Femur (tissue), 1 donor: ENCODE results near the gene CELSR1.
A peak's percentile ranks its signal among the peaks of the same experiment; 100 is the strongest.

Experiments used
- DNase-seq: peaks from one replicate; pipeline ENCODE4 v3.0.0-alpha.2; 2017

The CELSR1 gene

DNA sequence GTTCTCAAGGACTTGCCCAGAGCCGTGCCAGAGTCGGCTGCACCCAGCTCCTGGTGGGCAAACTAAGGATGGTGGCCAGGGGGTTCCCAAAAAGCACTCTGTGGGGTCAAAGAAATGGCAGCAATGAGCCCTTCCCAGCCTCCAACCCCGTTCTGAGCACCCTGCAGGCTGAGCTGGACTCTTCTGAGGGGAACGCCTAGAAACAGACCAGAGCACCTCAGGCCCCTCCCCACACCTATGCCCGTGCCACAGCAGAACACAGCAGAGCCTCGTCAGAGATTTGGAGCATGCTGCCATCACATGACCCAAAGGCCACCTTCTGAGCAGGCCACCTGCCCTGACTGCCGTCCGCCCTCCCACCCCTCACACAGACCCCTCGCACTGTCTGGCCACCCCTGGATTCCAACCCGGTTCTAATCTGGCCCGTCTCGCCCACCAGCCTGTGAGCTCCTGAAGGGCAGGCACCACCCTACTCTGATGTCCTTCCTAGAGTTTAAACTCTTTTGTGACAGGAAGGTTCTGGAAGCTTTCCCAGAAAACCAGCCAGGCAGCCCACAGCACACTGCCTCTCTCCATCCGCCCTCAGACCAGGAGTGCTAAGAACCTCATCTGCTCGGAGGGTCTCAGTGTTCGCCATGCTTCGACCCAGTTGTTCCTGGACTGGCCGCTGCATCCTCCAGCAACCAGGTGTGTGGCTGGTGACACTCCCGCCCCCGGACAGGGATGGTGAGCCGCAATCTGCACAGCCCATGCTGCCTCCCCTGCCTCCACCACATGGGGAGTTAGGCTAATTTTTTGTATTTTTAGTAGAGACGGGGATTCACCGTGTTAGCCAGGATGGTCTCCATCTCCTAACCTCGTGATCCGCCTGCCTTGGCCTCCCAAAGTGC is 97.6 kb downstream of the CELSR1 start:
- DNase-seq: no peak

DNA sequence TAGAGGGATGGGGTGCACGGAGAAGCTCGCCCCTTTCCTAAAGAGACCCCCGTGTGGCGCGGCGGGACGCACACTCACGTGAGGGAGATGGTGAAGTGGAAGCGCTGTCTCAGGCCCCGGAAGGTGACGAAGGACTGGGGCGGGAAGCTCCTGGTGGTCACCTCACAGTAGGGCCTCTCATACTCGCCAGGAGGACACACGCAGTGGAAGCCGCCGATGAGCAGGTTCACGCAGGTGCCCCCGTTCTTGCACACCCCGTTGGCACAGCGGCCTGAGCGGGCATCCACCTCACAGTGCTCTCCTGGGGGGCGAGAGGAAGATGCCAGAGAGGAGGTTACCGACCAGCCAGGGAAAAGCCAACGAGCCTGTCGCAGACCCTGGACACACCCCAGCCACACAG is 98.3 kb downstream of the CELSR1 start:
- DNase-seq: no peak

GRCh38 chr22:46437671-46438440 is 99.6 kb downstream of the CELSR1 start:
- no peak for DNase-seq

DNA sequence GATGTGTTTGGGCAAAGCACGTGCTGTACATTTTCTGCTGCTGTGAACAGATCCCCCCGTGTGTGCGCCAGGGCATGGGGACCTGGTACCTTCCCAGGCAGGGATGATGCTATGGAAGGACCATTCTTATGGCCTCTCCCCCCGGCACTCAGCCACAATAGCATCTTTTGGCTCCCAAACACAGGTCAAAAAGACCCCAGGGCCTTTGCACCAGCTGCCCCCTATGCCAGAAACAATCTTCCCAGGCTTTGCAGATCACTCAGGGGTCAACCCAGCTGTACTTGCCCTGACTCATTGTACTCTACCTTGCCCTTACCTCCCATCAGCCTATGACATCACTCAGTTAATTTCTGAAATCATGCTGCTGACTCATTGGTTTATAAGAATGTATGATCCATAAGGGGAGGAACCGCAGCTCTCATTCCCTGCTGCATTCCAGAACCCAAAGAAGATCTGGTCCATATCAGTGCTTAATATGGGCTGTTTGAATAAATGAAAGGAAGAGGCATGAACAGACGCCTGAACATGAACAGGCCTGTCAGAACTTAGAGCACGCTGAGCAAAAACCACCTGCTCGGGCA is 100.7 kb downstream of the CELSR1 start:
- no peak for DNase-seq

- no peak for DNase-seq
These were observed 104.1 kb downstream of the CELSR1 start for GRCh38 chr22:46433318-46433717.

DNA sequence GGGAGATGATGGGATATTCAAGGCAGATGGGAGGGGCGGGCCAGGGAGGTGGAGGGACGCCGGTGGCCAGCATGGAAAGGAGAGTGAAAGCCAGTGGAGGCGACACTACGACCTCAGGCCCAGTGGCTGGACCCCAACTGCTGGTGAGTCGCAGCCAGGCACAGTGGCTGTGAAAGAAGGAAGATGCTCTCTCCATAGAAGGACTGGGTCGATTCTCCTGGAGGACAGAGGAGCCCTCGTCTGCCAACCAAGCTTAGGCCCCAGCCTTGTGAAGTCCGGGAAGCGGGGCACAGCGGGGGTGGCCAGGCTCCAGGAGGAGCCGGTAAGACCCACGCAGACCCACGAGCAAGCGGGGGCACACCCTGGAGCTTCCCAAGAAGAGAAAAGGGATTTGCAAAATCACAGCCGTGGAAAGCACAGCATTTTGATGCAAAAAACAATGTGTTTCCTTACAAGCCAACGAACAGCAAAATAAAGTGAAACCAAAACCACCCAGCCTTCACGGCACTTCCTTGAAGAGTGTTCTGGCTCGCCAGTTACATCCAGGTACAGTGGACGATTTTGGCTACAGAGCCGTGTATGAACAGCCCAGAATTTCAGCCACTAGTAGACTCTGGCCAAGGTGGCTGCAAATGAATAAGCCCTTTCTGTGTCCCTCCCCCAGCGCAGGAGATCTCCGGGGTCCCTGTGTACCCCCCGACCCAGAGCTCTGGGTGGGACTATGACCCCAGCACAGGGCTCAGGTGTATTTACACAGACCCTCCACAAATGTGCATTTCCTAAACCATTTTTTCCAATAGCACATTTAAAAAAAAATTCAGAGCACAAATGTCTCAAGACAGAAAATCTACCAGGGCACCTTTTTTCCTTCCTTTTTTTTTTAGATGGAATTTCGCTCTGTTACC is 105.0 kb downstream of the CELSR1 start:
- DNase-seq: no peak

- DNase-seq: no peak
These were observed 106.2 kb downstream of the CELSR1 start for GRCh38 chr22:46430961-46431838.

DNA sequence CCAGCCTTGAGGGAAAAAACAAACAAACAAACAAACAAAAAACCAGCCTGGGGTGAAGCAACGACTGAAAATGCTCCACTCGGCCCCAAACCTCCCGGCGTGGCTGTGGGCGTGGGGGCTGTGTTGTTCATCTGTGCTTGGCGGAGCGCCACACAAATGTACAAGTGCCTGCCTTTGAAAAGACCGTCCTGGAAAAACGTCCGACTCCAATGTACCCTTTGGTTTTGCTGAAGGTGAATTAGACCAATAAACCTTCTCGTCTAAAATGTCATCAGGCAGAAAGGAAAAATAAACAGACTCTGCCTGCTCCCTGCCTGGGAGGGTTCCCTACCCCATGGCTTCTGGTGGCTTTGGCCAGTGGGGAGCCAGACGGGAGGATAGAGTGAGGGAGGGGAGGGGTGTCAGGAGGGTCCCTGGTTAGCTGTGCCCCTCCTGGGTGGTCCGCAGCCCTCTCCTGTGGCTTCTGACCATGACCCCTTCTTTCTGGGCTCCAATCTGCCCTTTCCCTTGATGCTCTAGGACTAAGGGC is 108.0 kb downstream of the CELSR1 start:
- no peak for DNase-seq

GRCh38 chr22:46428602-46429324 is 108.7 kb downstream of the CELSR1 start:
- no peak for DNase-seq

GRCh38 chr22:46428171-46428570 is 109.2 kb downstream of the CELSR1 start:
- no peak for DNase-seq

DNA sequence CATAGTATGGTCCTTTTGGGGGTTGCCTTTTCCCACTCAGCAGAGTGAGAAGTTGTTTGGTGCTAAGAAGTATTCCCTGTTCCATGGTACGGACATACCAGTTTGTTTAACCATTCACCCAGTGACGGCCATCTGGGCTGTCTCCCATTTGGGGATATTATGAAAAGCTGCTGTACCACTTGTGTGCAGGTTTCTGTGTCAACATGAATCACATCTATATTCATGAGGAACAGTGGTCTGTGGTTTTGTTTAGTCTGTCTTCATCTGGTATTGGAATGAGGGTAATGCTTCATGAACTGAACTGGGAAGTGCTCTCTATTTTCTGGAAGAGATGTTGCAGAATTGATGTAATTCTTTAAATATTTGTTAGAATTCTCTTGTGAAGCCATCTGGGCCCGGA is 112.4 kb downstream of the CELSR1 start:
- no peak for DNase-seq

DNA sequence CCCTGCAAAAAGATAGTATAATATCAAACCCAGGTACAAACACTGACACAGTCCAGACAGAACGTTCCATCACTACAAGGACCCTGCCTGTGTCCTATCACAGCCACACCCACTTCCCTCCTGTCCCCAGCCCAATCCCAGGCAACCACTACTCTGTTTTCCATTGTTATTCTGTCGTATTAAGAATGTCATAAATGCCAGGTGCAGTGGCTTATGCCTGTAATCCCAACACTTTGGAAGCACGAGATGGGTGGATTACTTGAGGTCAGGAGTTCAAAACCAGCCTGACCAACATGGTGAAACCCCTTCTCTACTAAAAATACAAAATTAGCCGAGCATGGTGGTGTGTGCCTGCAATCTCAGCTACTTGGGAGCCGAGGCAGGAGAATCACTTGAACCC is 112.9 kb downstream of the CELSR1 start:
- no peak for DNase-seq

DNA sequence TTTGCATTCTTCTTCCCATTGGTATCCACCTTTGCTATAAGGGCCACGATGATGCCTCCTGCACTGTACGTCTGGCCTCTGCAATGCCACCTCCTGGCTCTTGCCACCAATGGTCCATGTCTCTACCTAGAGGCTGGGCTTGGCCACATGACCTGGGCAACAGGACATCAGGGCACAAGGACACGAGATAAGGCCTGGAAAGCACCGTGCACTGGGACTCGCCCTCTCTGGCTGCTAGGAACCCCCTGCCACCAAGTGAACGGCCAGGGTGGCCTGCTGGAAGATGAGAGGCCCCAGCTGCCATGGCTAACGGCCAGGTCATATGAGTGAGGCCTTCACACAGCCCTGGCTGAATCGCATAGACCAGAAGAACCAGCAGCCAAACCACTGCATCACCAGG is 114.5 kb downstream of the CELSR1 start:
- DNase-seq: no peak

- no peak for DNase-seq
These were observed 116.2 kb downstream of the CELSR1 start for GRCh38 chr22:46421267-46421666.

- DNase-seq: no peak
These were observed 117.5 kb downstream of the CELSR1 start for GRCh38 chr22:46419754-46420571.

- DNase-seq: peak; percentile 36
These were observed 118.6 kb downstream of the CELSR1 start for GRCh38 chr22:46418827-46419226.

GRCh38 chr22:46417769-46418168 is 119.7 kb downstream of the CELSR1 start:
- no peak for DNase-seq

- DNase-seq: no peak
These were observed 120.4 kb downstream of the CELSR1 start for GRCh38 chr22:46416891-46417580.

- no peak for DNase-seq
These were observed 120.9 kb downstream of the CELSR1 start for GRCh38 chr22:46416520-46416871.
